LNCaP clone FGC (cell line): Measurements from ENCODE around the gene NELFA.

ENCODE experiments used
- DNase-seq: peaks from one replicate; pipeline ENCODE4 v3.0.0-alpha.2; 2011; ENCODE audit warnings: low read depth
- H3K4me3 ChIP-seq: 2 replicates; pipeline ENCODE4 v1.5.1; 2011; ENCODE audit warnings: mild to moderate bottlenecking, low read depth, low read length, control low read depth
- TF ChIP-seq, protein P1 (sequence below): IDR thresholded peaks from 2 replicates; pipeline ENCODE4 v1.5.1; 2012; ENCODE audit warnings: mild to moderate bottlenecking; ENCODE audit not compliant: control insufficient read depth, insufficient read depth; ENCODE audit errors: extremely low read depth

NELFA gene

GRCh38 chr4:1987721-1988326 is 20.9 kb downstream of the NELFA start:
- no peak overlapping the region for H3K4me3 ChIP-seq
- TF ChIP-seq, protein P1, sequence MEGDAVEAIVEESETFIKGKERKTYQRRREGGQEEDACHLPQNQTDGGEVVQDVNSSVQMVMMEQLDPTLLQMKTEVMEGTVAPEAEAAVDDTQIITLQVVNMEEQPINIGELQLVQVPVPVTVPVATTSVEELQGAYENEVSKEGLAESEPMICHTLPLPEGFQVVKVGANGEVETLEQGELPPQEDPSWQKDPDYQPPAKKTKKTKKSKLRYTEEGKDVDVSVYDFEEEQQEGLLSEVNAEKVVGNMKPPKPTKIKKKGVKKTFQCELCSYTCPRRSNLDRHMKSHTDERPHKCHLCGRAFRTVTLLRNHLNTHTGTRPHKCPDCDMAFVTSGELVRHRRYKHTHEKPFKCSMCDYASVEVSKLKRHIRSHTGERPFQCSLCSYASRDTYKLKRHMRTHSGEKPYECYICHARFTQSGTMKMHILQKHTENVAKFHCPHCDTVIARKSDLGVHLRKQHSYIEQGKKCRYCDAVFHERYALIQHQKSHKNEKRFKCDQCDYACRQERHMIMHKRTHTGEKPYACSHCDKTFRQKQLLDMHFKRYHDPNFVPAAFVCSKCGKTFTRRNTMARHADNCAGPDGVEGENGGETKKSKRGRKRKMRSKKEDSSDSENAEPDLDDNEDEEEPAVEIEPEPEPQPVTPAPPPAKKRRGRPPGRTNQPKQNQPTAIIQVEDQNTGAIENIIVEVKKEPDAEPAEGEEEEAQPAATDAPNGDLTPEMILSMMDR, result no peak
- DNase-seq, result no peak

GRCh38 chr4:1987296-1987695 is 21.5 kb downstream of the NELFA start:
- H3K4me3 ChIP-seq, result no peak overlapping the region

DNA sequence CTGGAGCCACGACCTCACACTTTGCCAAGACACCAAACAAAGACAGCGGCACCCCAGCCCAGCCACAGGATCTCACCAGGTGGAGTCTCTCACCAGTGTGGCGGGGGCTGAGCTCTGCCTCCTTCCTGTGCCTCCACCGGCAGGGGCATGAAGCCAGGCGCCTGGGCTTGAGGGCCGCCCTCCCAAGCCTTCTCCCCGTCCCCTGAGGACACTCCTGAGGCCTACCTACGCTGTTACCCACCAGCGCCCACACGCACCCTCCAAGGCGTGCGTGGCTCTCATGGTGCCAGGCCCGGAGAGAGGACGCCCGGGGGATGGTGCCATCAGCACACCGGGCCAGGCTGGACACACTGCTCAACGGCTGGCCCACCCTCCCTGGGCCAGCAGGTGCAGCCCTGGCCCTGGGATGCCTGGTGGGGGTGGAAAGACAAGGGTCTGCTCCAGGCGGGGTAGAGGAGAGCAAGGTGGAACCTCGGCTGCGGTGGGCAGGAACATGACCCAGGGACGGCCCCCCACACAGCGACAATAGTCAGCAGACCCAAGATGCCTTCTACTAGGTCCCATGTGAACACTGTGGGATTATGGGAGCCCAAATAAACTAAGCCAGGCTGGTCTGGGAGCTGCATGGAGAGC is 22.1 kb downstream of the NELFA start:
- TF ChIP-seq, protein P1, result no peak
- H3K4me3 ChIP-seq, result no peak overlapping the region
- no peak for DNase-seq

More at GRCh38 chr4:1987296-1987695, 21.5 kb downstream of the NELFA start:
- no peak for DNase-seq
- TF ChIP-seq, protein P1, result no peak

DNA sequence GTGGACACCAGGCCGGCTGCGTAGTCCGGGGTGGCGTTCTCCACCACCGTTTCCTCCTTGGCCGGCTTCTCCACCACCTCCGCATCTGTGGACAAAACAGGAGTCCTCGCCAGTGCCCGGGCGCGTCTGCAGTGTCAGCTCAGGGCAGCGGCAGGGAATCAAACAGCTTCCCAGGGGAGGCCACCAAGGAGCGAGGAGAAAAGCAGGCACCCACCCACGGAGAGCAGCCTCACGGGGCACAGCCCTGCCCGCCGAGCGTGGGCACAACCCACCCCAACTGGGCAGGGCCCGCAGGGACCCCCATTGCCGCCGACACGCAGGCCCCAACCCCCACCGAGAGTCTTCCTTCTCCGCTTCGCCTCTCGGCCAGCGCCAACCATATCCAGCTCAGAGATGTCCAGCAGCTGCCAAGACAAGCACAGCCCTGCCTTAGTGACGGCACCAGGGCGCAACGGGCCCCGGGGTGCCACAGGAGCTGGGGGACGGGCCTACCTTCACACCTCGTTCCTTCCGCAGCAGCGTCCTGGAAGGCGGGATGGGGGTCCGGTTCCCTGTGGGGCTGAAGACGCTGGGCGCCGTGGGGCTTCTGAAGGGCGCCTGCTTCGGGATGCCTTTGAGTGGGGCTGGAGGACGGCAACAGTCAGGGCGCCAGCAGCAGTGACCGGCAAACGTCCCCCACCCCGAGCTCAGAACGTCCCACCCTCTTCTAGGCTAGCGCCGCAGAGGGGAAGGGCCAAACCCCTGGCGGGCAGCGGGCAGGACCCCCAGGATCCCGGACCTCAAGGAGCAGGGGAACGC is 22.8 kb downstream of the NELFA start:
- TF ChIP-seq, protein P1, result no peak
- no peak for DNase-seq
- H3K4me3 ChIP-seq, result no peak overlapping the region

GRCh38 chr4:1985294-1985693 is 23.5 kb downstream of the NELFA start:
- DNase-seq, result no peak
- no peak overlapping the region for H3K4me3 ChIP-seq
- TF ChIP-seq, protein P1, result no peak

DNA sequence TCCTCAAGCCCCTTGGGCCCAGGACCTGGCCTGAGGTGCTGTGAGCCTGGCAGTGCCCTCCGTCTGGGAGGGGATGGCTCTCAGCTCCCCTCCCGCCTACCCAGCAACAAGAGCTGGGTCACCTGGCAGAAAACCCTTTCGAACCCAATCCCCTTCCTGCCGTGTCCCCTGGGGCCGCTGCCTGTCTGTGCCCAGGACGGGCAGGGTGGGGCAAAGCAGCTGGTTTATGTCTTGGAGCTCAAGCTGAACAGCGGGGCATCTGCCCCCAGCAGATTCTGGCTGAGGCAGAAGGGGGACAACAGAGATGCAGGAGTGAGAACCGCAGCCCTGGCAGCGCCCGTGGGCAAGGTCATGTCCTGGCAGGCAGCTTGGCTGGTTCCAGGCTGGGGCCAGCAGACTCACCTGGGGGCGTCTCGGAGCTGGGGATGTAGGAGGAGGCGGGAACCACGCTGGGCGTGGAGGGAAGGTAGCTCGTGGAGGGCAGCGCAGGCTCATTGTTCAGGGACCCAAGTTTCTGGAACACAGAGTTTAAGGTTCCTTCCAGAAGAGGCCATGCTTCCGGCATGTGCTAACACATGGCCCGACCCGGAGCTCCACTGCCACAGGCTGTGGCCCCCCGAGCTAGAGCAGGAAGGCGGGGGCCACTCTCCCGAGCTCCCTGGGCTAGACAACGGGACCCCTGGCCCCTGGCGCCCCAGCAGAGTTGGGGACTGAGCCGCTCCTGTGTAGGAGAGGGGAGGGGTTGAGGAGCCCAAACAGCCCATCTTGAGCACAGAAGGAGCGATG is 24.2 kb downstream of the NELFA start:
- no peak overlapping the region for H3K4me3 ChIP-seq
- no peak for DNase-seq
- TF ChIP-seq, protein P1, result no peak
